ENCODE measurements around the gene ZNF148. TPM values are rescaled to one million over a fixed set of nuclear protein-coding genes. Genes with fewer than 3 reads are reported as not detected.

ZNF148 gene
- polyA plus RNA-seq, 3 donors: 6.5 to 48.4 (median 34.1) TPM

- H2AFZ ChIP-seq (ENCODE audit: insufficient read depth, low read depth, low read length, poor library complexity, severe bottlenecking): no peak overlapping the region
- H3K36me3 ChIP-seq (replicated peaks in 1 of 2; ENCODE audit: control insufficient read depth in 1 of 2, insufficient read depth in 2 of 2, low read length in 2 of 2): no peaks in the 10 kb centered on the region
- Mint-ChIP-seq H3K9me3 (peaks cover 0 to 9% (median 2%) of the 10 kb centered on the region in 7 donors), H3K36me3 (peaks cover 0 to 2% of the 10 kb centered on the region in 2 donors), H3K27ac (no peak overlapping the region), H3K4me1 (peaks cover 3% of the 10 kb centered on the region), H3K4me3 (no peak overlapping the region), H3K27me3 (ENCODE audit: low read depth in 3 of 3) (peaks cover 30 to 36% (median 34%) of the 10 kb centered on the region in 3 donors)
- H3K4me3 ChIP-seq (replicated peaks in 1 of 3; ENCODE audit: low read depth in 2 of 3, low read length in 3 of 3): no peak overlapping the region
- no peaks in the 10 kb centered on the region for H3K79me2 ChIP-seq (ENCODE audit: insufficient read depth, low read length)
- no peak overlapping the region for H3K9ac ChIP-seq (ENCODE audit: insufficient read depth, low read length, poor library complexity, severe bottlenecking)
- WGBS (ENCODE audit: insufficient coverage): 89% methylated on average over 7 of the region's 7 CpGs
- TF ChIP-seq CTCF (IDR thresholded peaks at IDR 0.05): no peak
- peaks cover 31 to 32% of the 10 kb centered on the region in 2 donors for H3K27me3 ChIP-seq (ENCODE audit: control insufficient read depth in 2 of 2, insufficient read depth in 2 of 2, low read length in 2 of 2)
- DNase-seq: no peak
- intact Hi-C loops (cut with micrococcal nuclease): no loop called here
- peaks cover 0 to 5% of the 10 kb centered on the region in 2 donors for H3K9me3 ChIP-seq (replicated peaks in 1 of 2; ENCODE audit: control insufficient read depth in 1 of 2, insufficient read depth in 1 of 2, low read length in 2 of 2)
- no peak overlapping the region for H3K27ac ChIP-seq (ENCODE audit: low read depth in 1 of 2, low read length in 2 of 2)
- peaks cover 0 to 8% of the 10 kb centered on the region in 2 donors for H3K4me1 ChIP-seq (ENCODE audit: control insufficient read depth in 1 of 2, insufficient read depth in 2 of 2, low read length in 2 of 2)
- no peaks in the 10 kb centered on the region for H4K20me1 ChIP-seq (ENCODE audit: insufficient read depth, low read length)
- H3K4me2 ChIP-seq (replicated peaks; ENCODE audit: extremely low read depth, low read length, poor library complexity, severe bottlenecking): no peak overlapping the region
These were observed 167.6 kb downstream of the ZNF148 start for GRCh38 chr3:125207507-125207906.

GRCh38 chr3:125206934-125207333 lies 168.2 kb downstream of the ZNF148 start:
- Histone ChIP-seq H3K27ac (ENCODE audit: low read depth in 1 of 2, low read length in 2 of 2) (no peak overlapping the region), H3K4me3 (replicated peaks in 1 of 3; ENCODE audit: low read depth in 2 of 3, low read length in 3 of 3) (no peak overlapping the region), H4K20me1 (ENCODE audit: insufficient read depth, low read length) (no peaks in the 10 kb centered on the region), H3K4me1 (ENCODE audit: control insufficient read depth in 1 of 2, insufficient read depth in 2 of 2, low read length in 2 of 2) (peaks cover 0 to 2% of the 10 kb centered on the region in 2 donors), H3K27me3 (ENCODE audit: control insufficient read depth in 2 of 2, insufficient read depth in 2 of 2, low read length in 2 of 2) (peaks cover 25 to 26% of the 10 kb centered on the region in 2 donors), H2AFZ (ENCODE audit: insufficient read depth, low read depth, low read length, poor library complexity, severe bottlenecking) (no peak overlapping the region), H3K36me3 (replicated peaks in 1 of 2; ENCODE audit: control insufficient read depth in 1 of 2, insufficient read depth in 2 of 2, low read length in 2 of 2) (no peaks in the 10 kb centered on the region), H3K9ac (ENCODE audit: insufficient read depth, low read length, poor library complexity, severe bottlenecking) (no peak overlapping the region), H3K9me3 (replicated peaks in 1 of 2; ENCODE audit: control insufficient read depth in 1 of 2, insufficient read depth in 1 of 2, low read length in 2 of 2) (peaks cover 0 to 5% of the 10 kb centered on the region in 2 donors), H3K4me2 (replicated peaks; ENCODE audit: extremely low read depth, low read length, poor library complexity, severe bottlenecking) (no peak overlapping the region), H3K79me2 (ENCODE audit: insufficient read depth, low read length) (no peaks in the 10 kb centered on the region)
- H3K4me3 Mint-ChIP-seq: no peak overlapping the region
- DNase-seq: no peak
- WGBS (ENCODE audit: insufficient coverage): 88% methylated on average over 4 of the region's 6 CpGs
- H3K27me3 Mint-ChIP-seq (ENCODE audit: low read depth in 3 of 3): peaks cover 27 to 32% (median 30%) of the 10 kb centered on the region in 3 donors
- intact Hi-C loops (cut with micrococcal nuclease): no loop called here
- no peak overlapping the region for H3K27ac Mint-ChIP-seq
- peaks cover 0 to 9% (median 2%) of the 10 kb centered on the region in 7 donors for H3K9me3 Mint-ChIP-seq
- peaks cover 0 to 2% of the 10 kb centered on the region in 2 donors for H3K36me3 Mint-ChIP-seq
- no peak for TF ChIP-seq CTCF (IDR thresholded peaks at IDR 0.05)
- H3K4me1 Mint-ChIP-seq: peaks cover 1% of the 10 kb centered on the region
